GM19463 (cell line): ENCODE results near the gene LCN12.
"Not testable (repeated sequence)": the region's sequence is repeated elsewhere in the genome, so short reads cannot be mapped to it uniquely, and the experiment has no call there.

Source experiments
- ATAC-seq: cut with Tn5 transposase; IDR thresholded peaks from one replicate; pipeline ENCODE4 v1.9.1; 2021; ENCODE audit warnings: mild to moderate bottlenecking, moderate library complexity; ENCODE audit not compliant: unreplicated experiment

The LCN12 gene

DNA sequence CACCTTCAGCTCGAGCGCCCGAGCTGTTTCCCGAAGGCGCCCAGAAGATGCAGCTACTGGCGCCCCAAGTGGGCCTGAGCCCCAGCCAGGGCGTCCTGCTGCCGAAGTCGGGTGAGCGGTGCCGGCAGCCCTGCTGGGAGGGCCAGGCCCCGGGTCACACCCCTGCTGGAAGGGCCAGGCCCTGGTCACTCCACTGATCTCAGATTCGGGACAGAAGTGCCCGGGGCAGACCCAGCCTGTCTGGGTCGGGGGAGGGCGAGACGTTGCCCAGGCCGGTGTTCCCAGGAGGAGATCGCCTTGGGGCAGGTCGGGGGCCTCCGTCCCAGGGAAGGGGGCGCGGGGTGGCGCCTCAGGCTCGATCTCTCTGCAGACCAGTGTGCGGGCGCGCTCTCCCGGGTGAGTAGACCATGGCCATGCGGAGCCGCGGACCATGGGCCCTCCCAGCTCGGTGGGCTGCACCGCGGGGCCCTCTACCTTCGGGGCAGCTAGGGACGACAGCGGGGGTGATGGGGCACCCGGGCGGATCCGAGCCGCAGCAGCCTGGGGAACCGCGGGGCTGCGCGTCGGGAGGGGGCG is 33.0 kb downstream of the LCN12 start:
- ATAC-seq, result no peak

DNA sequence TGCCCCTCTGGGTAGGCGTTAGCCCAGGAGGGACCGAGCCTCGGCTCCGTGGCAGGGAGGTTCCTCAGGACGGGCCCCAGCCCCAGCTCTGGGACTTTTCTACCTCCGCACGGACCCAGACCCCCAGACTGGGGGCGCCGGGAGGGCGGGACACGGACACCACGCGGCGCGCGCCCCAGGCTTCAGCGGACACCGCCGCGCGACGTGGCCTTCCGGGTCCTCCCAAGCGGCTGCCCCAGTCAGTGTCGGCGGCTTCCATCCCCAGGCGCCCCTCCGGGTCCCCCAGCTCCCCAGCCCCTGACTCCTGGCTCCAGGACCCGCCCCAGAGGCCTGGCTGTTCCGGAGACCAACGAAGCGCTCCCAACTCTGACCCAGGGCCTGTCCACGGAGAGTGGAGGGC is 33.8 kb downstream of the LCN12 start:
- ATAC-seq, result no peak

GRCh38 chr9:136988872-136989271 is 36.8 kb downstream of the LCN12 start:
- no peak for ATAC-seq

- no peak for ATAC-seq
Observed at GRCh38 chr9:136990242-136990911, 38.3 kb downstream of the LCN12 start.

DNA sequence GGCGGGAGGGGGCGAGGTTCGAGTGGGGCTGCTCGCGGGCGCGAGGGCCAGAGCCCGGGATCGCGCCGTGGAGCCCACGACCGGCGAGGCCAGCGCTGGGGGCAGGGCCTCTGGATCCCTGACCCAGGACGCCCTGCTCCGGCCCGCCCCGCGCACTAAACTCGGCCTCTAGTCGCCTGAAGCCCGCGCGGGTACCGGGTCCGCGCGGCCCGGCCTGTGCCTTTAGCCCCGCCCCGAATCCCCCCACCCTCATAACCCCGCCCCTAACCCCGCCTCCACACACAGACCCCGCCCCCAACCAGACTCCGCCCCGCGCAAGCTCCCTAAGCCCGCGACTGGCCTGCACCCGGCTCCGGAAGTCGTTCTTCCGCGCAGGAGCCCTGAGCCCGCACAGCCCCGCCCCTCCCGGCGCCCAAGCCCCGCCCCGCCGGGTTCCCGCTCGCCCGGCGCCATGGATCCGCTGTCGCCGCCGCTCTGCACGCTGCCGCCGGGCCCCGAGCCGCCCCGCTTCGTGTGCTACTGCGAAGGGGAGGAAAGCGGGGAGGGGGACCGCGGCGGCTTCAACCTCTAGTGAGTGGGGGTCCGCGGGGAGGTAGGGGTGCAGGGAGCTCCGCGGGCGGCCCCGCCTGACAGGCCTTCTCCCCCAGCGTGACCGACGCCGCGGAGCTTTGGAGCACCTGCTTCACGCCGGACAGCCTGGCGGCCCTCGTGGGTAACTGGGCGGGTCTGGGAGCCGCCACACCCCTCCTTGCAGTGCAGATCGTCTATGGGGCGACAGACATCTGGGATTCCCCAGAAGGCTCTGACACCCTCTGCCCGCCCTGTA is 40.1 kb downstream of the LCN12 start, which contains the start of gene PAXX:
TSS of gene PAXX (plus strand) at position 430 of the 826 bp plus-strand sequence. CDS start at position 452, 22 bp downstream.
- ATAC-seq, result peak; percentile 82

GRCh38 chr9:136992819-136993369 is 40.8 kb downstream of the LCN12 start:
- no peak for ATAC-seq

DNA sequence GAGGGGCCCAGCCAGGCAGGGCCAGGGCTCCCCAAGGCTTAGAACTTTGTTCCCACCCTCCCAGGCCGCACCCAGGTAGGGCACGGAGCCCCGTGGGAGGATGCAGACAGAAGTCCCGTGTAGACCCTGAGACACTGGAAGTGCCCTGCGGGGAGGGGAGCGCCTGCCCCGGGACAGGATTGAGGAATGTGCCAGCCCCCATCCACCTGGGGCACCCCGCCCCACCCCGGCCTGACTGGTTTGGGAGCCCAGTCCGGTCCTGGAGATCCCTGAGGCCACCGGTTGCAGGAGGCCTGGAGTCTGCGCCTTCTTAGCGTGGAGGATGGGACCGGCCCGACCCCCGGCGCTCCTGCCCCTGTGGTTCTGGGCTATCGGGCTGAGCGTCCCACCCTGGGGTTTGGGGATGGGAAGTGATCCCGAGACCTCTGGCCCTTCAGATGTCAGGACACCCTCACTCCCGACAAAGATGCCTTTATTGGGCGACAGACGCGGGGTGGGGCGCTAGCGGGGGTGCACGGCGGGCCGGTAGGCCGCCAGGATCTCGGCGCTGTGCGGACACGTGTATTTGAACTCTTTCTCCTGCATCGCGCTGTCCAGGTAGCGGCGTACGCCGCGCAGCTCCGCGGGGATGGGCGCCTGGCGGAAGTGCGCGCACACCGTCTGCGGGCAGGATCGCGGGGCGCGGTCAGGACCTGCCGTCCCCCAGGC is 42.3 kb downstream of the LCN12 start:
- ATAC-seq, result no peak

GRCh38 chr9:136994888-136995230 is 42.8 kb downstream of the LCN12 start:
- no peak for ATAC-seq

GRCh38 chr9:136995362-136995761 is 43.3 kb downstream of the LCN12 start:
- ATAC-seq, result no peak

DNA sequence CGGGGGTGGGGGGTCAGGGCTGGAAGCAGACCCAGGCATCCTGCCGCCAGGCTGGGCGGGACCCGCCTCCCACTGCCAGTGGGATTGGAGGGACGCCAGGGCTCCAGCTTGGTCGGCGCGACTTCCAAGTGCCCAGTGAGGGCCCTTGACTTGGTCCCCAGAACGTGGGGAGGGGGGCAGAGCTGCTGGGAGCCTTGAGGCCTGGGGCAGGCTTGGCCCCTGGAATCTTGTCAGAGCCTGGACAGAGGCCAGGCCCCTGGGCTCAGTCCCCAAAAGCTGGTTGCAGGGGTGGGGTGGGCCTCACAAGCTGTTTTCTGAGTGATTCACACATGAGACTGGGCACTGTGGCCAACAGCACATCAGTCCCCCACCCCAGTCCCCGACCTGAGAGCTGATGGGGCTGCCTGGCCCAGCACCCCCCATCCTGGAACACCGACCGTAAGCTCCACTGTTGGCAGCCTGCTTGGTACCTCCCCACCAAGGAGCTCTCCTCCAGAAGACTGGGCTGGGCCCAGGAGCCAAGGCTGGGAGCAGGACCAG is 43.8 kb downstream of the LCN12 start:
- no peak for ATAC-seq

- no peak for ATAC-seq
Observed at GRCh38 chr9:136996361-136997292, 44.6 kb downstream of the LCN12 start, which contains the start of gene CLIC3. CLIC3 (minus strand) TSS chr9:136996568; CDS start chr9:136996543, 25 bp downstream.

DNA sequence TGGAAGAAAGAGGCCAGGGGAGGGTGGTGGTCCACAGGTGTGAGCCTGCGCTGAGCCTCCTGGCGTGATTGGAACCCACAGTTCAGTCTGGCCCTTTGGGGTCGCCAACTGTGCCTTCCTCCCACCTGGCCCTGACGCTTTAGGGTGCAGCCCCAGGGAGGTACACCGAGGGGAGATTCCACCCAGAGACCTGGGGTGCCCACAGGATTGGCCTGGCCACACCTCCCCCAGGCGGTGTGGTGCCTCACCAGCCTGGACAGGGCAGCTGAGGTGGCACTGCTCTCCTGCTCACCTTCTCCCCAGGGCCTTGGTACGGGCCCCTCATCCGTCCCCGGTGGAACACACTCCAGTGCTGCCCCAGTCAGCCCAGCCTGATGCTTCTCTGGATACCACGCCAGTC is 45.3 kb downstream of the LCN12 start:
- ATAC-seq, result no peak

- no peak for ATAC-seq
Observed at GRCh38 chr9:136997830-136998234, 45.8 kb downstream of the LCN12 start.

DNA sequence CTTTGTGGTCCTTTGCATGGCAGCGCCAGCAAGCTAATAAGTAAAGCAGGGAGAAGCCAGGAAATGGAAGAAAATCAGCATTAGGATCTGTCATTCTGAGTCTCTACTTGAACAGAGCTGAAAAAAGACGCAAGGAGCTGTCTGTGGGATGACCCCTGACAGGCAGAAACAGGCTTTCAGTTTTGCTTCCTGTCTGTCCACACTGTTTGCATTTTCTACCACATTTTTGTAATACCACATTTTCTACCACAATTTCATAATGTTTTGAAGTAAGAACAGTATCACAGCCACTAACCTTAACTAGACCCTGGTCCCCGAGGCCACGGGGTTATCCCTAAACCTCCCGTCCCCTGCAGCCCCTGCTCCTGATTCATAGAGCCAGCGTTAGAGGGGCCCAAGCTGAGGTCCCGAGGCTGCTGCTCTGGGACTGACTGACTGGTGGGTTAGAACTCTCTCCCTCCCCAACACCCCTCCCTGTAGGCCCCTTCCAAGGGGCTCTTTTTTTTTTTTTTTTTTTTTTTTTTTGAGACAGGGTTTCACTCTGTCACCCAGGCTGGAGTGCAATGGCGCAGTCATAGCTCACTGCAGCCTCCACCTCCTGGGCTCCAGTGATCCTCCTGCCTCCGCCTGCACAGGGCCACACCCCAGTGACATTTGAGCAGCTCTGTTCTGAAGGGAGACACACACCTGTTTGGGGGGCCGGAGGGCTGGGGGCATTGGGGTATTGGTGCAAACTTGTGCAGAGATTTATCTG is 48.3 kb downstream of the LCN12 start:
- peak; percentile 68 for ATAC-seq

GRCh38 chr9:137001857-137002645 is 50.0 kb downstream of the LCN12 start:
- no peak for ATAC-seq

- ATAC-seq, result no peak
Observed at GRCh38 chr9:137002646-137003041, 50.6 kb downstream of the LCN12 start.

GRCh38 chr9:137004285-137004684 is 52.2 kb downstream of the LCN12 start:
- ATAC-seq, result not testable (repeated sequence)
